IMR-90 (cell line): Measurements from ENCODE around the gene PCNX4. TPM values are rescaled to one million over a fixed set of nuclear protein-coding genes. Genes with fewer than 3 reads are reported as not detected.

ENCODE experiments used
- ATAC-seq: fragments of 200-7000 bp; cut with Tn5 transposase; 2 replicates; pipeline ENCODE4 v1.9.1; 2020; ENCODE audit warnings: low read depth, mild to moderate bottlenecking, moderate library complexity
- BruUV-seq: library from RNA; stranded (reverse); fragments of 400-500 nt; replicated peaks from 2 replicates; lab custom pipeline; 2021; lab: Mats Ljungman, UMichigan
- CTCF ChIA-PET: fragments of 300-600 bp; formaldehyde crosslinking; extraction: SDS; loops from one replicate; lab custom pipeline; 2021; ENCODE audit warnings: antibody characterized with exemption; lab: Yijun Ruan, JAX
- POLR2A ChIA-PET: fragments of 300-600 bp; sonication (Branson Sonifier 250); formaldehyde crosslinking; loops from one replicate; lab custom pipeline; 2022; ENCODE audit warnings: antibody characterized with exemption; ENCODE audit not compliant: unreplicated experiment; lab: Charles Lee
- DNase-seq: peaks from one replicate; pipeline ENCODE4 v3.0.0; 2013
- H2AFZ ChIP-seq: replicated peaks from 2 replicates; pipeline ENCODE3; 2013; ENCODE audit warnings: low read length, mild to moderate bottlenecking; ENCODE audit not compliant: poor library complexity
- H2AK5ac ChIP-seq: 2 replicates; pipeline ENCODE4 v1.6.1; 2013; ENCODE audit warnings: low read depth, low read length, inconsistent platforms
- H2AK9ac ChIP-seq: replicated peaks from 2 replicates; pipeline ENCODE3; 2013; ENCODE audit warnings: mild to moderate bottlenecking, low read depth, low read length, moderate library complexity; ENCODE audit not compliant: poor library complexity
- H2BK120ac ChIP-seq: 2 replicates; pipeline ENCODE4 v1.6.1; 2013; ENCODE audit warnings: low read depth, low read length, inconsistent platforms
- H2BK15ac ChIP-seq: 3 replicates; pipeline ENCODE4 v1.6.1; 2013; ENCODE audit warnings: low read depth, low read length, inconsistent platforms
- H2BK20ac ChIP-seq: 2 replicates; pipeline ENCODE4 v1.6.1; 2013; ENCODE audit warnings: low read depth, mild to moderate bottlenecking, inconsistent platforms, low read length, moderate library complexity
- H2BK5ac ChIP-seq: 2 replicates; pipeline ENCODE4 v1.6.1; 2013; ENCODE audit warnings: mild to moderate bottlenecking, low read depth, low read length, inconsistent platforms; ENCODE audit not compliant: poor library complexity, severe bottlenecking
- H3K14ac ChIP-seq: replicated peaks from 2 replicates; pipeline ENCODE4 v1.6.1; 2013; ENCODE audit warnings: low read depth, low read length, inconsistent platforms
- H3K18ac ChIP-seq: 2 replicates; pipeline ENCODE4 v1.6.1; 2013; ENCODE audit warnings: low read depth, low read length, control low read depth
- H3K23ac ChIP-seq: 2 replicates; pipeline ENCODE4 v1.6.1; 2013; ENCODE audit warnings: low read depth, low read length, inconsistent platforms
- H3K27ac ChIP-seq: 2 replicates; pipeline ENCODE4 v1.5.1; 2013; ENCODE audit warnings: mild to moderate bottlenecking, control low read depth, low read length; ENCODE audit not compliant: insufficient read depth
- H3K27me3 ChIP-seq: 2 replicates; pipeline ENCODE4 v1.6.1; 2013; ENCODE audit warnings: low read length; ENCODE audit not compliant: control insufficient read depth, insufficient read depth
- H3K36me3 ChIP-seq: 2 replicates; pipeline ENCODE4 v1.6.1; 2013; ENCODE audit warnings: low read length, mixed read lengths; ENCODE audit not compliant: control insufficient read depth, insufficient read depth
- H3K4ac ChIP-seq: 2 replicates; pipeline ENCODE4 v1.6.1; 2013; ENCODE audit warnings: low read depth, low read length, inconsistent platforms
- H3K4me1 ChIP-seq: 2 replicates; pipeline ENCODE4 v1.6.1; 2013; ENCODE audit warnings: low read length, mixed read lengths; ENCODE audit not compliant: control insufficient read depth, insufficient read depth
- H3K4me2 ChIP-seq: 2 replicates; pipeline ENCODE4 v1.6.1; 2013; ENCODE audit warnings: low read depth, mild to moderate bottlenecking, control low read depth, low read length, moderate library complexity
- H3K4me3 ChIP-seq: 2 replicates; pipeline ENCODE4 v1.5.1; 2013; ENCODE audit warnings: low read depth, mild to moderate bottlenecking, control low read depth, low read length, moderate library complexity; ENCODE audit not compliant: insufficient read depth
- H3K56ac ChIP-seq: 2 replicates; pipeline ENCODE4 v1.6.1; 2013; ENCODE audit warnings: low read length, inconsistent platforms; ENCODE audit not compliant: insufficient read depth; ENCODE audit errors: extremely low read depth
- H3K79me1 ChIP-seq, 2 experiments: 2 replicates each; pipeline ENCODE4 v1.6.1; 2013; ENCODE audit warnings: low read length in 2 of 2, inconsistent platforms in 1 of 2, low read depth in 1 of 2
- H3K9ac ChIP-seq: 2 replicates; pipeline ENCODE4 v1.6.1; 2013; ENCODE audit warnings: low read depth, low read length, control low read depth
- H3K9me1 ChIP-seq: 2 replicates; pipeline ENCODE4 v1.6.1; 2013; ENCODE audit warnings: low read length, inconsistent platforms; ENCODE audit not compliant: insufficient read depth
- H3K9me3 ChIP-seq: 2 replicates; pipeline ENCODE4 v1.6.1; 2013; ENCODE audit warnings: low read length; ENCODE audit not compliant: control insufficient read depth, insufficient read depth
- H4K20me1 ChIP-seq: 2 replicates; pipeline ENCODE4 v1.6.1; 2013; ENCODE audit warnings: low read length, inconsistent platforms; ENCODE audit not compliant: insufficient read depth
- H4K5ac ChIP-seq: 2 replicates; pipeline ENCODE4 v1.6.1; 2013; ENCODE audit warnings: mild to moderate bottlenecking, low read depth, low read length, control low read depth
- H4K8ac ChIP-seq, 2 experiments: 2 replicates each; pipeline ENCODE4 v1.6.1; 2013; ENCODE audit warnings: low read depth in 2 of 2, low read length in 2 of 2, control low read depth in 1 of 2, inconsistent platforms in 1 of 2
- H4K91ac ChIP-seq: 2 replicates; pipeline ENCODE4 v1.6.1; 2013; ENCODE audit warnings: low read depth, low read length, inconsistent platforms; ENCODE audit not compliant: insufficient read depth
- CEBPB ChIP-seq: IDR thresholded peaks from 2 replicates; pipeline ENCODE4 v1.6.1; 2012; ENCODE audit warnings: low read depth, low read length, improper control_type of control experiment
- CHD1 ChIP-seq: IDR thresholded peaks from 2 replicates; pipeline ENCODE4 v1.6.1; 2012; ENCODE audit warnings: low read depth, low read length, improper control_type of control experiment
- FOS ChIP-seq: fragments of 150-350 bp; IDR thresholded peaks from 2 replicates; pipeline ENCODE4 v1.6.1; 2016; ENCODE audit warnings: low read depth, low read length
- MAFK ChIP-seq: IDR thresholded peaks from 2 replicates; pipeline ENCODE4 v1.6.1; 2012; ENCODE audit warnings: low read depth, low read length, improper control_type of control experiment
- MXI1 ChIP-seq: IDR thresholded peaks from 2 replicates; pipeline ENCODE4 v1.6.1; 2012; ENCODE audit warnings: low read depth, mild to moderate bottlenecking, low read length, moderate library complexity, borderline replicate concordance
- NFE2L2 ChIP-seq: fragments of 150-350 bp; IDR thresholded peaks from 2 replicates; pipeline ENCODE4 v1.6.1; 2016; ENCODE audit warnings: low read depth, mild to moderate bottlenecking, low read length
- RAD21 ChIP-seq: IDR thresholded peaks from 2 replicates; pipeline ENCODE4 v1.6.1; 2012; ENCODE audit warnings: low read length, improper control_type of control experiment
- RFX5 ChIP-seq: IDR thresholded peaks from 2 replicates; pipeline ENCODE4 v1.8.0; 2012; ENCODE audit warnings: low read depth, mild to moderate bottlenecking, low read length, moderate library complexity
- SMC3 ChIP-seq: fragments of 150-350 bp; IDR thresholded peaks from 2 replicates; pipeline ENCODE4 v1.6.1; 2016; ENCODE audit warnings: low read depth, mild to moderate bottlenecking, antibody characterized with exemption, low read length, moderate library complexity
- WGBS, 2 experiments: methylation state at CpG; one replicate each; pipeline versions ENCODE4 v1.1.5 to v1.1.7; 2013; ENCODE audit warnings: missing lambda C conversion rate in 2 of 2; ENCODE audit not compliant: insufficient read length in 1 of 2; ENCODE audit errors: extremely low coverage in 2 of 2; 5-methylcytosine and 5-hydroxymethylcytosine counted together
- dilution Hi-C: fragments of 300-500 bp; cut with HindIII; formaldehyde crosslinking; loops from one replicate; pipeline ENCODE4 v1.14.3; 2018; ENCODE audit warnings: low sequenced_read_pairs; ENCODE audit not compliant: unreplicated experiment
- in situ Hi-C: fragments of 300-500 bp; cut with MboI; formaldehyde crosslinking; loops from 3 replicates; pipeline ENCODE4 v1.14.3; 2019; ENCODE audit warnings: low sequenced_read_pairs, inconsistent platforms, mixed read lengths
- intact Hi-C: fragments of 100-400 bp; cut with micrococcal nuclease; formaldehyde crosslinking; loops from 2 replicates; pipeline ENCODE4 v1.10.0; 2022
- polyA plus RNA-seq, 3 experiments: library from polyadenylated mRNA; depleted of rRNA; stranded (reverse); fragments of >200 nt; gene quantifications; 2 replicates each; pipeline ENCODE4 v1.2.3, GENCODE V29; 2012; ENCODE audit warnings: low replicate concordance in 1 of 3
- total RNA-seq: library from RNA; depleted of rRNA; stranded (reverse); fragments of >200 nt; gene quantifications from 2 replicates; pipeline ENCODE4 v1.2.3, GENCODE V29; 2012
- TF ChIP-seq, protein P1 (sequence below): conservative IDR thresholded peaks from 2 replicates; pipeline ENCODE4 v1.5.1; 2012; ENCODE audit warnings: mild to moderate bottlenecking, low read depth, low read length, improper control_type of control experiment
- TF ChIP-seq, protein P2 (sequence below): fragments of 150-350 bp; IDR thresholded peaks from 2 replicates; pipeline ENCODE4 v1.6.1; 2016; ENCODE audit warnings: low read depth, mild to moderate bottlenecking, low read length, moderate library complexity, borderline replicate concordance
- TF ChIP-seq, protein P3 (sequence below): fragments of 150-350 bp; IDR thresholded peaks from 2 replicates; pipeline ENCODE4 v1.6.1; 2017; ENCODE audit warnings: mild to moderate bottlenecking, antibody characterized with exemption, low read length, low read depth

Gene PCNX4
- total and polyA plus RNA-seq, 2 of the 4 experiments (the other 2 are of a cell fraction) = 55.4 to 128 TPM

DNA sequence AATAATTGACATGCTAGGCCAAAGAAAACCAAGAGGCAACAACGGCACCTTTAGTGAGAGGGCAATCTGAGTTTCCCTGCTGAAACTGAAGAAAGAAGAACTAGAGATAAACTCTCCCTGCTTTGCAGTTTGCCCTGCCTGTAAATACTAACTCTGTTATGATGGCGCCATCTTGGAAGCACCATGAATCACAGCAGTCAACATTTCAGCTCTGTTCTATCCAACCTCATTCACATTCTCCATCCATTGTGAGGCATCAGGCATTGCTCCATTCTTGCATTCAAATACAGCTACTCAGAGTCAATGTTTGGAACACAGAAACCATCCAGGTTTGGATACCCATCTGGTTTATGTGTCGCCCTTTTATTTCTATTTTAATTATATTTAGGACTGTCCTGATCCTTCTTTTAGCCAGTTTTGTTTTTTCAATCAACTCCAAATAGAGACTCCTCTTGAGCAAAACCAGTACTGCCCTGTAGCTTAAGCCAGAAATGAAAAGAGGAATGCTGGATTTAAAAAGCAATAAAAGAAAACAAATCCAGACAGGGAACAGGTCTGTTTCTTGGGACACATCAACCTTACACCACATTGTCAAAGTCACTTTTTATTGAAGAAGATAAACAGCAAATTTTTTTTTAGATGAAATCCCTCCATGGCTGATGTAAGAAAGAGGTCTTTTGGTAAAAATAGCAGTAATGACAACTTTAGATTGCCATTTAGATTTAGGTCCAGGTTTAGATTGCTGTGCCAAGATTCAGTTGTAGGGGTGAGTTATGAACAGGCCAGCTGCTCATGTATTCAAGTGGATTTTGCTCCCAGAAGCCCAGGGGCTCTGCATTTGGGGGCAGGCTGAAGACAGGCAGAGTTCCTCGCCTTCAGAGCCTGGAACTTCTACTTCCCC is 124.0 kb downstream of the PCNX4 start (continued):
- TF ChIP-seq MXI1 = no peak

DNA sequence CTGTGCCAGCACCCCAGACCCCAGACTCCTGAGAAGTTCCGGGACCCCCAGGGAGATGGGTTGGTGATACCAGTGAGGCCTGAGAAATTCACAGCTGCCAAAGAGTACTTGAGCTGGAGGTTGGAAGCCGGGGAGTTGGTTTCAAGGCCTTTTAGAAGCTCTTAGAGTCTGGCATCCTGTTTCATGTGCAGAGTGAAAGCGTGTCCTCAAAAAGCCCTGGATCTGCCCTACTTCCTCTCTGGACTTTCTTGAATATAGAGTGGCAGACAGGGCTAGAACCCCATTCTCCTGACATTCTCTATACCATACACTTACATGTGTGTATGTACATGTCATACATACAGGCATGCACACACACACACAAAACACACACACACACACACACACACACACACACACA is 126.0 kb downstream of the PCNX4 start:
- Histone ChIP-seq H3K18ac (no peak overlapping the region), H2AFZ (no peak overlapping the region), H3K4me2 (no peak overlapping the region), H3K56ac (no peak overlapping the region), H2AK9ac (peak overlapping the region; percentile 17), H2BK5ac (no peak overlapping the region), H3K9me1 (no peaks in the 10 kb centered on the region), H4K20me1 (no peaks in the 10 kb centered on the region), H3K27ac (no peak overlapping the region), H3K4me1 (no peaks in the 10 kb centered on the region; the same call in 1 of the 2 replicates), H3K27me3 (peaks cover 11% of the 10 kb centered on the region), H2BK15ac (no peak overlapping the region), H3K9me3 (peaks cover 2% of the 10 kb centered on the region; the same call in 1 of the 2 replicates), H3K36me3 (no peaks in the 10 kb centered on the region), H3K23ac (no peak overlapping the region), H3K4me3 (no peak overlapping the region), H2AK5ac (no peak overlapping the region), H3K79me1 (no peaks in the 10 kb centered on the region), H2BK20ac (no peak overlapping the region), H4K91ac (no peak overlapping the region), H4K5ac (no peak overlapping the region), H3K14ac (no peak overlapping the region), H4K8ac (no peak overlapping the region), H3K4ac (no peak overlapping the region), H2BK120ac (no peak overlapping the region), H3K9ac (no peak overlapping the region)
- no peak for ATAC-seq
- DNase-seq = no peak
- WGBS, 2 experiments = no CpG with 5 or more reads among the region's 3 CpGs
- dilution Hi-C loops (no loop called here), intact Hi-C loops (no loop called here), in situ Hi-C loops (no loop called here)
- ChIA-PET POLR2A (no interaction called here), CTCF (interaction anchor here (0.6 kb wide), 1 partner anchor 1020 kb away, joined by 3 read pairs; no protein-coding TSS in a partner anchor)
- BruUV-seq = no TSS peak
- TF ChIP-seq, protein P1, sequence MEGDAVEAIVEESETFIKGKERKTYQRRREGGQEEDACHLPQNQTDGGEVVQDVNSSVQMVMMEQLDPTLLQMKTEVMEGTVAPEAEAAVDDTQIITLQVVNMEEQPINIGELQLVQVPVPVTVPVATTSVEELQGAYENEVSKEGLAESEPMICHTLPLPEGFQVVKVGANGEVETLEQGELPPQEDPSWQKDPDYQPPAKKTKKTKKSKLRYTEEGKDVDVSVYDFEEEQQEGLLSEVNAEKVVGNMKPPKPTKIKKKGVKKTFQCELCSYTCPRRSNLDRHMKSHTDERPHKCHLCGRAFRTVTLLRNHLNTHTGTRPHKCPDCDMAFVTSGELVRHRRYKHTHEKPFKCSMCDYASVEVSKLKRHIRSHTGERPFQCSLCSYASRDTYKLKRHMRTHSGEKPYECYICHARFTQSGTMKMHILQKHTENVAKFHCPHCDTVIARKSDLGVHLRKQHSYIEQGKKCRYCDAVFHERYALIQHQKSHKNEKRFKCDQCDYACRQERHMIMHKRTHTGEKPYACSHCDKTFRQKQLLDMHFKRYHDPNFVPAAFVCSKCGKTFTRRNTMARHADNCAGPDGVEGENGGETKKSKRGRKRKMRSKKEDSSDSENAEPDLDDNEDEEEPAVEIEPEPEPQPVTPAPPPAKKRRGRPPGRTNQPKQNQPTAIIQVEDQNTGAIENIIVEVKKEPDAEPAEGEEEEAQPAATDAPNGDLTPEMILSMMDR = no peak
- TF ChIP-seq RAD21 (no peak), MAFK (no peak), SMC3 (no peak), CHD1 (no peak), RFX5 (no peak), CEBPB (no peak), FOS (no peak), NFE2L2 (no peak)
- TF ChIP-seq, protein P2, sequence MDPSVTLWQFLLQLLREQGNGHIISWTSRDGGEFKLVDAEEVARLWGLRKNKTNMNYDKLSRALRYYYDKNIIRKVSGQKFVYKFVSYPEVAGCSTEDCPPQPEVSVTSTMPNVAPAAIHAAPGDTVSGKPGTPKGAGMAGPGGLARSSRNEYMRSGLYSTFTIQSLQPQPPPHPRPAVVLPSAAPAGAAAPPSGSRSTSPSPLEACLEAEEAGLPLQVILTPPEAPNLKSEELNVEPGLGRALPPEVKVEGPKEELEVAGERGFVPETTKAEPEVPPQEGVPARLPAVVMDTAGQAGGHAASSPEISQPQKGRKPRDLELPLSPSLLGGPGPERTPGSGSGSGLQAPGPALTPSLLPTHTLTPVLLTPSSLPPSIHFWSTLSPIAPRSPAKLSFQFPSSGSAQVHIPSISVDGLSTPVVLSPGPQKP = no peak
- TF ChIP-seq, protein P3, sequence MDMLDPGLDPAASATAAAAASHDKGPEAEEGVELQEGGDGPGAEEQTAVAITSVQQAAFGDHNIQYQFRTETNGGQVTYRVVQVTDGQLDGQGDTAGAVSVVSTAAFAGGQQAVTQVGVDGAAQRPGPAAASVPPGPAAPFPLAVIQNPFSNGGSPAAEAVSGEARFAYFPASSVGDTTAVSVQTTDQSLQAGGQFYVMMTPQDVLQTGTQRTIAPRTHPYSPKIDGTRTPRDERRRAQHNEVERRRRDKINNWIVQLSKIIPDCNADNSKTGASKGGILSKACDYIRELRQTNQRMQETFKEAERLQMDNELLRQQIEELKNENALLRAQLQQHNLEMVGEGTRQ = no peak
